ENCODE data around the gene SMYD3. TPM values are rescaled to one million over a fixed set of nuclear protein-coding genes. Genes with fewer than 3 reads are reported as not detected.

SMYD3 gene
- total RNA-seq, 1 donor from 2014 or later, result 29.2 TPM

- DNase-seq (ENCODE audit: low read depth), result no peak
- Histone ChIP-seq H3K4me3 (ENCODE audit: low read depth, low read length) (no peak overlapping the region), H3K27me3 (ENCODE audit: control insufficient read depth, insufficient read depth, low read length) (no peaks in the 10 kb centered on the region), H3K36me3 (ENCODE audit: control insufficient read depth, insufficient read depth, low read length) (no peaks in the 10 kb centered on the region)
- no peak for TF ChIP-seq CTCF (IDR thresholded peaks at IDR 0.05; ENCODE audit: insufficient read depth, low read length, poor library complexity, severe bottlenecking)
Measured at GRCh38 chr1:246157516-246157915, 349.6 kb downstream of the SMYD3 start.

GRCh38 chr1:246156847-246157246 is 350.2 kb downstream of the SMYD3 start:
- Histone ChIP-seq H3K27me3 (ENCODE audit: control insufficient read depth, insufficient read depth, low read length) (no peaks in the 10 kb centered on the region), H3K36me3 (ENCODE audit: control insufficient read depth, insufficient read depth, low read length) (no peaks in the 10 kb centered on the region), H3K4me3 (ENCODE audit: low read depth, low read length) (no peak overlapping the region)
- TF ChIP-seq CTCF (IDR thresholded peaks at IDR 0.05; ENCODE audit: insufficient read depth, low read length, poor library complexity, severe bottlenecking), result no peak
- DNase-seq (ENCODE audit: low read depth), result no peak

GRCh38 chr1:246155923-246156322 is 351.2 kb downstream of the SMYD3 start:
- no peak for DNase-seq (ENCODE audit: low read depth)
- TF ChIP-seq CTCF (IDR thresholded peaks at IDR 0.05; ENCODE audit: insufficient read depth, low read length, poor library complexity, severe bottlenecking), result no peak
- H3K36me3 ChIP-seq (ENCODE audit: control insufficient read depth, insufficient read depth, low read length), result no peaks in the 10 kb centered on the region
- H3K27me3 ChIP-seq (ENCODE audit: control insufficient read depth, insufficient read depth, low read length), result no peaks in the 10 kb centered on the region
- no peak overlapping the region for H3K4me3 ChIP-seq (ENCODE audit: low read depth, low read length)

GRCh38 chr1:246153796-246154212 is 353.3 kb downstream of the SMYD3 start:
- TF ChIP-seq CTCF (IDR thresholded peaks at IDR 0.05; ENCODE audit: insufficient read depth, low read length, poor library complexity, severe bottlenecking), result no peak
- no peaks in the 10 kb centered on the region for H3K36me3 ChIP-seq (ENCODE audit: control insufficient read depth, insufficient read depth, low read length)
- H3K4me3 ChIP-seq (ENCODE audit: low read depth, low read length), result no peak overlapping the region
- no peaks in the 10 kb centered on the region for H3K27me3 ChIP-seq (ENCODE audit: control insufficient read depth, insufficient read depth, low read length)
- no peak for DNase-seq (ENCODE audit: low read depth)

GRCh38 chr1:246152986-246153431 is 354.1 kb downstream of the SMYD3 start:
- H3K27me3 ChIP-seq (ENCODE audit: control insufficient read depth, insufficient read depth, low read length), result no peaks in the 10 kb centered on the region
- H3K36me3 ChIP-seq (ENCODE audit: control insufficient read depth, insufficient read depth, low read length), result no peaks in the 10 kb centered on the region
- no peak for DNase-seq (ENCODE audit: low read depth)
- TF ChIP-seq CTCF (IDR thresholded peaks at IDR 0.05; ENCODE audit: insufficient read depth, low read length, poor library complexity, severe bottlenecking), result no peak
- H3K4me3 ChIP-seq (ENCODE audit: low read depth, low read length), result no peak overlapping the region

- H3K36me3 ChIP-seq (ENCODE audit: control insufficient read depth, insufficient read depth, low read length), result no peaks in the 10 kb centered on the region
- no peaks in the 10 kb centered on the region for H3K27me3 ChIP-seq (ENCODE audit: control insufficient read depth, insufficient read depth, low read length)
- no peak for DNase-seq (ENCODE audit: low read depth)
- no peak overlapping the region for H3K4me3 ChIP-seq (ENCODE audit: low read depth, low read length)
- TF ChIP-seq CTCF (IDR thresholded peaks at IDR 0.05; ENCODE audit: insufficient read depth, low read length, poor library complexity, severe bottlenecking), result no peak
Measured at GRCh38 chr1:246151796-246152434, 355.2 kb downstream of the SMYD3 start.

Measured in kidney epithelial cell (primary cell).